Epithelial cell of prostate (primary cell): ENCODE data around the gene NUS1.
"Not testable (repeated sequence)": the region's sequence is repeated elsewhere in the genome, so short reads cannot be mapped to it uniquely, and the experiment has no call there.

ENCODE experiments used
- DNase-seq: peaks from one replicate; pipeline ENCODE4 v3.0.0-alpha.2; 2011; ENCODE audit warnings: low read depth, low spot score
- H3K27ac ChIP-seq: fragments of 450-650 bp; 2 replicates; pipeline ENCODE4 v1.5.1; 2017; ENCODE audit warnings: mild to moderate bottlenecking

The NUS1 gene

GRCh38 chr6:117674991-117675657 is at the start of gene NUS1:
Gene NUS1, plus strand, starts transcription at chr6:117675469. Its CDS starts 202 bp downstream, at chr6:117675671.
- peak; percentile 74 for DNase-seq
- peak within 1 kb of the TSS; percentile 85 for H3K27ac ChIP-seq

- H3K27ac ChIP-seq: no peak overlapping the region
- no peak for DNase-seq
These were observed 47.7 kb upstream of the NUS1 start for GRCh38 chr6:117627533-117627932.

- no peak for DNase-seq
- H3K27ac ChIP-seq: no peak overlapping the region
These were observed 46.1 kb upstream of the NUS1 start for GRCh38 chr6:117629119-117629660.

GRCh38 chr6:117637770-117638169 is 37.5 kb upstream of the NUS1 start:
- no peak for DNase-seq
- H3K27ac ChIP-seq: no peak overlapping the region

- no peak overlapping the region for H3K27ac ChIP-seq
- DNase-seq: no peak
These were observed 32.3 kb upstream of the NUS1 start for GRCh38 chr6:117642976-117643375.

GRCh38 chr6:117651984-117652383 is 23.3 kb upstream of the NUS1 start:
- not testable (repeated sequence) for H3K27ac ChIP-seq, DNase-seq

- no peak for DNase-seq
- no peak overlapping the region for H3K27ac ChIP-seq
These were observed 21.3 kb upstream of the NUS1 start for GRCh38 chr6:117653949-117654348.

GRCh38 chr6:117655380-117655779 is 19.9 kb upstream of the NUS1 start:
- no peak for DNase-seq
- no peak overlapping the region for H3K27ac ChIP-seq

GRCh38 chr6:117666881-117667280 is 8.4 kb upstream of the NUS1 start:
- DNase-seq: no peak
- H3K27ac ChIP-seq: no peak overlapping the region

- DNase-seq: no peak
- H3K27ac ChIP-seq: no peak overlapping the region
These were observed 6.5 kb upstream of the NUS1 start for GRCh38 chr6:117668736-117669135.

GRCh38 chr6:117674503-117674902 is 766 bp upstream of the NUS1 start:
- DNase-seq: no peak
- no peak overlapping the region for H3K27ac ChIP-seq

- H3K27ac ChIP-seq: peak overlapping the region; percentile 85
- DNase-seq: not testable (repeated sequence)
These were observed 511 bp downstream of the NUS1 start for GRCh38 chr6:117675658-117676301.

- H3K27ac ChIP-seq: peak overlapping the region; percentile 85
- DNase-seq: no peak
These were observed 1.4 kb downstream of the NUS1 start for GRCh38 chr6:117676577-117677218.

GRCh38 chr6:117677553-117678141 is 2.4 kb downstream of the NUS1 start:
- peak; percentile 82 for DNase-seq
- peak overlapping the region; percentile 85 for H3K27ac ChIP-seq

GRCh38 chr6:117681162-117681741 is 6.0 kb downstream of the NUS1 start:
- no peak for DNase-seq
- H3K27ac ChIP-seq: no peak overlapping the region

- no peak for DNase-seq
- no peak overlapping the region for H3K27ac ChIP-seq
These were observed 9.5 kb downstream of the NUS1 start for GRCh38 chr6:117684749-117685148.

GRCh38 chr6:117685359-117685758 is 10.1 kb downstream of the NUS1 start:
- no peak overlapping the region for H3K27ac ChIP-seq
- DNase-seq: no peak

GRCh38 chr6:117687021-117687648 is 11.9 kb downstream of the NUS1 start:
- no peak for DNase-seq
- H3K27ac ChIP-seq: no peak overlapping the region

- not testable (repeated sequence) for H3K27ac ChIP-seq, DNase-seq
These were observed 14.3 kb downstream of the NUS1 start for GRCh38 chr6:117689584-117689983.

GRCh38 chr6:117706504-117706903 is 31.2 kb downstream of the NUS1 start:
- no peak overlapping the region for H3K27ac ChIP-seq
- DNase-seq: no peak
